ENCODE measurements around the gene TRMT2A.
"Not testable (repeated sequence)": the region's sequence is repeated elsewhere in the genome, so short reads cannot be mapped to it uniquely, and the experiment has no call there.

Gene TRMT2A

DNA sequence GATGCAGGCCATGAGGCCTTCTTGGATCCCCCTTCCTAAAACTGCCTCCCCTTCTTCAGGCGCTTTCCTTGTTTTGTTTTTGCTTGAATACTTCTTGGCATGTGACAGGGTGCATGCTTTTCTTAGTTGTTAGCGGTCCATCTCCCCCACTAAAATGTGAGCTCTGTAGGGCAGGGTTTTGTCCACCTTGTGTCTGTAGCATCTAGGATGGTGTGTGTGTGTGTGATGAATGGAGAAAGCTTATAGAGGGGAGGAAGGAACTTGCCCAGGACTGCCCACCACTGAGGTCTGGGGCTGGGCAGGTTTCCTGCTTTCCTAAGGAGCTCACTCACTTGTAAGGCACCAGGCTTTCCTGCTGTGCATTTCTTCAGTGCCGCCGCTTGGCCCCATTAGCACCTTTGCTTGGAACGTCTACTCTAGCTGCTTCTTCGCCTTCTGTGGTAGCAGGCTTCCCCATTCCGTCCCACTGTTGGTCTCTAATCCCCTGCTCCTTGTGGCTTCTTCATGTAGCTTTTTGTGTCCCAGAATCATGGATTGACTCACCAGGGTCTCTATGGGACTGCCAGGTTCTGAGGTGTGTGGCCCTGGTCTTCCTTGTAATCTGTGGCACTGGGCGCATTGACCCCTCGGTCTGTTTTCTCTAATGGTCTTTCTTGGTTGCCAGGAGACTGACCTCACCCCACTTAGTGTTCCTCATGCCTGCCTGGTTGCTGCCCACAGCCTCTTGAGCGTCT, 33.7 kb downstream of the TRMT2A start:
- no peak for FAIRE-seq

DNA sequence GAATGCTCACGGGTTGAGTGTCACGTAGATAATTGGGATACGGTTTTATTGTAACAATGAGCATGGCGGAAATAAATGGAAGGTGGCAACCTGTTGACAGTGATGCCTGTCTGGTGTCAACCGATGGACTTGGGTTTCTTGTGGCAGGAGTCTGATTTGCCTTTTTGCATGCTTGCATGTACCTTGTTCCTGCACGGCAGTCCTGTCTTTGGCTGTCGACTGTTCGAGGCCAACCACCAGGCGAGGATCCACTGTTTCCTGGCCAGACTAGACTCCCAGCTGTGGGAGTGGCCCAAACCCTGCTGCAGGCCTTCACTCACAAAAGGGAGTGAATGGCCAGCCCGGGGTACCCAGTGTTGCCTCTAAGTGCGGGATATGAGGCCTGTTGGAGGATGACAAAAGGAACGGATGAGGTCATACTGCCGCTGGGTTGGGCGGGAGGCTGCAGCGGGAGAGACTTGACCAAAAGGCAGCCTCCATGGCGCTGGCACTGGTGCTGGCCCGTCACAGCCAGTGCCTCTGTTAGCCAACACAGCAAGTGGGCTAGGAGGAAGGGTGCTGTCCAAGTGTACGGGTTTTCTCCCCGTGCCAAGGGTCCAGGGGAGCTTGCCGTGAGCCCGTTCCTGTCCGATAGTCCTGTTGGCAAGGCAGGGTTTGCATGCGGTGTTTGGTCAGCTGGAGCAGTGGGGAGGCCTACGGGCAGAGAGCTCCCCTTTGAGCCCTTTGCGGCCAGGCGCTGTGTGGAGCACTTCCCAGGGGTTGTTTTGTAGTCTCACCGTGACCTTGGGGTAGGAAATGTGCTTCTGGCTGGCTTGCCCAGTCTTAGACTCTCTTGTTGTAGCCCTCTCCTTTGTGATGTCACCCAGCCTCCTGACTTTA, 36.0 kb downstream of the TRMT2A start:
- FAIRE-seq, result no peak

DNA sequence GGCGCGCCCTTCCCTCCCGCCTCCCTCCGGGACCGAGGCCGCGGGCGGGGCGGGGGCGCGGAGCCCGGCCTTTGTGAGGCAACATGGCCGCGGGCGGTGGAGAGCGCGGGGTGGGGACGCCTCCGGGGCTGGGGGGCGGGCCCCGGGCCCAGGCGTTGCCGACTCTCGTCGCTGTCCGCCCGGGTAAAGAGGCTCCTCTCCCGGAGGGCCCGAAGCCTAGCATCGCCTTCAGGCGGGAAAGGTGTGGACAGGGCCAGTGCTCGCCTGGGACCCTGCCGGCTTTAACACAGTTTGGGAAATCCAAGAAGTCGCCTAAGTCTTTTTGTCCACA, 36.6 kb downstream of the TRMT2A start:
- no peak for FAIRE-seq

DNA sequence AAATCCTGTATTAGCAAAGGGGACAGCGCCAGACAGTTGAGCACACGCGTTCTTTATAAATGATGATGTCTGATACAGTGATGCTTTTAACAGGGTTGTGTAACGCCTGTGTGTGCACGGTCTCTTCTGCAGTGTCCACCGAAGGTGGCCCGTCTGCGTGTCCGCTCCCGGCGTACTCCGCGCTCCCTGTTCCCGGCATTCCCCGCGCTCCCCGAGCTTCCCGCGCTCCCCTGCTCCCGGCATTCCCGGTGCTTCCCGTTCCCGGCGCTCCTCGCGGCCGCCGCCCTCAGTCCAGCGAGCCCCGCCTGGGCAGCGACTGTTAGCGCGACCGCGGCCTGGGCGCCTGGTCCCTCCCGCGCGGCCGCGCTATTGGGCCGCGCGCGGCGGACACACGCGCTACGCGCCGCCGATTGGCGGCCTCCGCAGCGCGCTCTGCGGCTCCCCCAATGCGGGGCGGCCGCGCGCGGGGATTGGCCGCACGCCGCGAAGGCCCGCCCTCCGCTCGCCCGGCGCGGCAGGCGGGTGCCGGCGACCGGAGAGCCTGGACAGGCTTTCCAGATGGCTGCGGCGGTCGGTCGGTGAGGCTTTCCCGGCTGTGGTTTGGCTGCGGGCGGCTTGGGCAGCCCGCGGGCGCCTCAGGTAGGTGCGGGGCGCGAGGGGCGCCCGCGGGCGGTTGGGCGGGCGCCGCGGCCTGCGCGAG, 37.1 kb downstream of the TRMT2A start, which contains the start of gene DGCR8:
DGCR8 (plus strand) TSS at position 497 of the 700 bp plus-strand sequence. CDS start 5,723 bp downstream, outside the sequence.
- FAIRE-seq, result no peak

DNA sequence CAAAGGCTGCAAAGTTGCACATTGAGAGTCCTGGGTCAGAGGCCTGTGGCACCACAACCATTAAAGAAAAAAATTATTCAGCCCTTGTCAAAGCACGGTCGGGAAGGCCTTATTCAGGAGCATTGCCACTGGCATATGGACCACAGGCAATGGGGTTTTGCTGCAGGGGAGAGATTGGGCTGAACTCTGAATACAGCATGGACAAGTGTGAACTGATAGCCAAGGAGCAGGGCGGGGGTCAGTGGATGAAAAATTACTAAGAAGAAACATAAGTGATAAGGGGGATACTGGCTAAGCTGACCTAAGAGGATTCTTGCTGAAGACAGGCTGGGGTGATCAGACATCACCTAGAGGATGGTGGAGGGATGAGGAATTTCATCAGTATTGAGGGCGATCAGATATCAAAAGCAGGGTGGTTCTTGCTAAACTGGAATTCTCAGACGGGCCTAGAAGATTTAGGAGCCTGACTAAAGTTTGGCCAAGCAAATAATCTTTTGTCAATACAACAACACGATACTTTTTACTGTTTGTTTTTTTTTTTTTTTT, 40.3 kb downstream of the TRMT2A start:
- FAIRE-seq, result no peak

DNA sequence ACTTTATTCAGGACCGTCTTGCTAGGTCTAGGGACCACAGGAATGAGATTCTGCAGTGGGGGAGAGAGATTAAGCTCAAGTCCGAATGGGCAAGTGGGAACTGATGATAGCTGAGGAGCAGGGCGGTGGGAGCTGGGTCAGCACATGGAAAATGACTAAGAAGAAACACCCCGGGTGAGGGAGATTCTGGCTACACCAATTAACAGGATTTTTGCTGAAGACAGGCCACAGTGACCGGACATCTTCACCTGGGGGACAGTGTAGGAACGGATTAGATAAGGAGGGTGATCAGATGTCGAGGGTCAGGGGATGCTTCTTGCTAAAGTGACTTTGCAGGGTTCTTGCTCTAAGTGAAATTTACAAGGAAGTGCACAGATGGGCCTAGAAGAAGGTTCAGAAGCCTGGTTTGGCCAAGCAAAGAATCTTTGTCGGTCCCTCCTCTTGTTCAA, 45.5 kb downstream of the TRMT2A start:
- no peak for FAIRE-seq

DNA sequence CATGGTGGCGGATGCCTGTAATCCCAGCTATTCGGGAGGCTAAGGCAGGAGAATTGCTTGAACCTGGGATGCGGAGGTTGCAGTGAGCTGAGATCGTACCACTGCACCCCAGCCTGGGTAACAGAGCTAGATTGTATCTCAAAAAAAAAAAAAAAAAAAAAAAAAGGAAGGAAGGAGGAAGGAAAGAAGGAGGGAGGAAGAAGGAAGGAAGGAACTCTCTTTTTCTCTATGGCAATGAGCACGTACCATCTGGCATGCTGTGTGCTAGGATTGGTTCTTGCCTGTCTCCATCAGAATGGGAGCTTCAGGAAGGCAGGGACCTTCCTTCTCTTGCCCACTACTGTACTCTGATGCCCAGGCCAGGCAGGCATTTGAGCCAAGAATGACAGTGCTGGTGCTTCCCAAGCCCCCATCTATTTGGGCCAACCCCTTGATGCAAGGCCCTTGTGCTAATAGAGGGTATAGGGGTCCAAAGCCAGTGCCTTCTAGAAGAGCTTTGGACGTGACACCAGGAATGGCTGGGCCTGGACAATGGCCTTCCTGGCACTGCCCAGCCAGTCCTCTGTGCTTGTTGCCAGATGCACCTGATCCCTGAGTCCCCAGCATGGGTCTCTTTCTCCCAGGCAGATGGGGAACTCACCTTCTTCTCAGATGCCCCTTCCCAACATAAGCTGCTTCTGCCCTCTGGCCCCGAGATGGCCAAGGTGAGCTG, 47.5 kb downstream of the TRMT2A start:
- no peak for FAIRE-seq

DNA sequence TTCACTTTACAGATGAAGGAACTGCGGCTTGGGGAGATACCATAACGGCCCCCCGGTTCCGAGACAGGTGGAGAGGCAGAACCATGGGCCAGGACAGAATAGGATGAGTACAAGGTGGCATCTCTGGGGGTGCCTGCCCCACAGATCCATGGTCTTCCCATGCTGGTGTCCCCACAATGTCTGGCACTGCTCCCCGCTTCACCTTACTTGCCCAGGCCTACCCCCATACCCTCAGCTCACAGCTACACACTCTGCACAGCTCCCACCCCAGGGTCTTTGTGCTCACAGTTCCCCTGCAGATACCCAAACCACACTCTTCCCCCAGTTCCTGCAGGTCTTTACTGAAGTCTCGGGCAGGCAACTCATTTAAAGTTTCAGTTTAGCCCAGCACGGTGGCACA, 48.4 kb downstream of the TRMT2A start:
- FAIRE-seq, result no peak

DNA sequence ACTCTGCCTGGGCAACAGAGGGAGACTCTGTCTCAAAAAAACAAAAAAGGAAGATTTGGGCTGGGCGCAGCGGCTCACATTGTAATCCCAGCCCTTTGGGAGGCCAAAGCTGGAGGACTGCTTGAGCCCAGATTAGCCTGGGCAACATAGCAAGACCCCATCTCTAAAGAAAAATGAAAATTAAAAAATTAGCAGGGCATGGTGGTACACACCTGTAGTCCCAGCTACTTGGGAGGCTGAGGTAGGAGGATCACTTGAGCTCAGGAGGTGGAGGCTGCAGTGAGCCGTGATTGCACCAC, 49.7 kb downstream of the TRMT2A start:
- not testable (repeated sequence) for FAIRE-seq

DNA sequence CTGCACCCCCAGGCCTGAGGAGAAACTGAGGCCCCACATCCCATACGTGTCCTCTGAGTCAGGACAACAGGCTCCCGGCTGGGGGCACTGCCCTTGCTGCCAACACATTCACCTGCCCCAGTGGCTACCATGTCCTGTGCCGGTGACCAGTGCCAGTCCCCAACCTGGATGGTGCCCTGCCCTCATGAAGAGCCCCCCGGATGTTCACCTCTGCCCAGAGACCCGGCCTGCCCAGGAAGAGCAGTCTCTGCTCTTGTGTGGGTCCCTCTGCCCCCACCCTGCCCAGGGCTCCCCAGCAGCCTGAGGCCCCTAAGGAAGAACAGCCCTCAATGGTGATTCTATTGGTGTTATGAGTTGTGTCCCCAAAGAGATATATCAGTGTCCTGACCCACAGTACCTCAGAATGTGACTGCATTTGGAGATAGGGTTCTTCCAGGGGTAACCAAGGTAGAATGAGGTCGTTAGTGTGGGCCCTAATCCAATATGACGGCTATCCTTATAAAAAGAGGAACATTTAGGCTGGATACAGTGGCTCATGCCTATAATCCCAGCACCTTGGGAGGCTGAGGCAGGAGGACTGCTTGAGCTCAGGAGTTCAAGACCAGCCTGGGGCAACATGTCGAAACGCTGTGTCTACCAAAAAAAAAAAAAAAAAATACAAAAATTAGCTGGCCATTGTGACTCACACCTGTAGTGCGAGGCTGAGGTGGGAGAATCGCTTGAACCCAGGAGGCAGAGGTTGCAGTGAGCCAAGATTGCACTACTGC, 50.2 kb downstream of the TRMT2A start:
- FAIRE-seq, result no peak

DNA sequence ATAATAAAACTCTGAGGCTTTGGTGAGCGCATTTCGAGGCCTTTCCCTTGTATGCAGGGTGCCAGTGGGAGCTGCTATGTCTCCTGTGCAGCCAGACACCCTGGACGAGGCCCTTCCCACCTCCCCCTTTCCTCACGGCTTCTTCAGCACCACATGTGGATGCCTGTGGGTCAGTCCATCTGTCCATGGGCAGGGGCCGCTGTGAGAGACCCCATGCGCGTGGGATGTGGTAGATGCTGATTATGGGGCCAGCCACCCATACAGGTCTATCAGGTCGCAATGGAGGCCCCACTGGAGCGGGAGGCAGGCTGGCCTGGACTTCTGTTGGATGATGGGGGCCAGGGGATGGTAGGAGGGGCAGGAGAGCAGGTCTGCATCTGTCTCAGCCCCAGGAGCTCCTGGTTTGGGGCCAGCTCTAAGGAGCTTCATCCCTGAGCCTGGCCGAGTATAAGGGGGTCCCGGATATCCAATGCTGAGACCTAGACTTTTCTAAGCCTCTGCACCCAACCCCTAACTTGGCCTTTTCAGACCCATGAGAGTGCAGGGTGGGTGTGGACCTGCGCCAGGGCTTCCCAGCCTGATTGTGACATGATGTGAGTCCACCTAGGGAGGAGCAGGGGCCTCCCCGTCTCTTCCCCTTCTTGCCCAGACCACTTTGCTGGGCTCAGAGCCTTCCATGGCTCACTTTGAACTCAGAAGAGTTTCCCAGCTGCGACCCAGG, 51.0 kb downstream of the TRMT2A start:
- no peak for FAIRE-seq

DNA sequence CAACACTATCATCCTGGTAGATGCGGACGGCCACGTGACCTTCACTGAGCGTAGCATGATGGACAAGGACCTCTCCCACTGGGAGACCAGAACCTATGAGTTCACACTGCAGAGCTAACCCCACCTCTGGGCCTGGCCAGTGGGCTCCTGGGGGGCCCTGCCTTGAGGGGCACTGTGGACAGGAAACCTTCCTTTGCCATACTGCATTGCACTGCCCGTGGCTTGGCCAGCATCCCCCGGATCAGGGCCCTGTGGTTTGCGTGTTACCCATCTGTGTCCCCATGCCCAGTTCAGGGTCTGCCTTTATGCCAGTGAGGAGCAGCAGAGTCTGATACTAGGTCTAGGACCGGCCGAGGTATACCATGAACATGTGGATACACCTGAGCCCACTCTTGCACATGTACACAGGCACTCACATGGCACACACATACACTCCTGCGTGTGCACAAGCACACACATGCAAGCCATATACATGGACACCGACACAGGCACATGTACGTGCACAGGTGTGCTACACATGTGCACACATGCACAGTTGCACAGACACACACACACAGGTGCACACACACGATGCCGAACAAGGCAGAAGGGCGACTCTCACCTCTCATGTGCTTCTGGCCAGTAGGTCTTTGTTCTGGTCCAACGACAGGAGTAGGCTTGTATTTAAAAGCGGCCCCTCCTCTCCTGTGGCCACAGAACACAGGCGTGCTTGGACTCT, 52.3 kb downstream of the TRMT2A start:
- FAIRE-seq, result no peak

DNA sequence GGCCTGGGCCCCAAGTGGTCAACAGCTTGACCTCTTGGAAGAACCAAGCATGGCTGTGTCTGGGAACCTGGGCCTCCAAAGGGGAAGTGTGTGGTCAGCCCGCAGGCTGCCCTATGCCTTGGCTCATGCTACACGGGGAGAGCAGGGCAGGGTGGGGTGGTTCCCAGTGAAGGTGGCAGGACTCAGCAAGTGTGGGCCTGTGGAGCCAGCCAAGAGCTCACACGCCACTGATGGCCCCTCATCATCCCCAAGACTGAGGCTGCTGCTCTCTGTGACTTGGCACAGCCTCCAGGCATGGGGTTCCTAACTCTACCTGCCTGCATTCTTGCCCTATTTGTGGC, 52.9 kb downstream of the TRMT2A start:
- no peak for FAIRE-seq

DNA sequence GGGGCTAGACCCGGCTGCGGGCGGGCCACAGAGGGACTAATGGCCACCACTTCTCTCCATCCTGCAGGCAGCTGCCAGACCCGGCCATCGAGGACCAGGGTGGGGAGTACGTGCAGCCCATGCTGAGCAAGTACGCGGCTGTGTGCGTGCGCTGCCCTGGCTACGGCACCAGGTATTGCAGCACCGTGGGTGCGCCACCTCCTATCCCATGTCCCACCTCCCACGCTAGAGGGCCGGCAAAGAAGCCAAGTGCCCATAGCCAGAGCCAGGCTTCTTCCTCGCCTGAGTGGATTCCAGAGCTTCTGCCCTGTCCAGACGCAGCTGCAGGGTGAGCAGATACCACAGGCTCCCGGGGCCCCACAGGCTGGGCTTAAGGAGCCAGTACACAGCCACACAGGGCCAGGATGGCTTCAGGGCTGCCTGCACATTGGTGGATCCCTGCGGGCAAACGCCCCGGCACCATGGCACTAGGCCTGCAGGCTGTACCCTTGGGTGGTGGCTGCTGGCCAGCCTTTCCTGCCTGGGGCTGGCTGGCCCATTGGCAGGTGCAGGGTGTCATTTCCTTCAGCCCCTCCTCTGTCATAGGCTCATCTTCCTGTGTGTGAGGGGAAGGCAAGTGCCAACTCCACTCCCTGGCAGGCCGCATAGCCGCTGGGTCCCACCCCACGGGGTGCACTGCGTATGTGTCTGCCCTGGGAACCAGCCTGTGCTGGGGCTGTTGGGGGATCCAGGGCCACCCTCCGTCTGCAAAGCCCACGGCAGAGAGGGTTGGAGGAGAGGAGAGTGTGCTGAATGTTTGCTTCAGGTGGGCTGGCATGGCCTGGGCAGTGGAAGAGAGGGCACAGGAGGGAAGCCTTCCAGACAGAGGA, 53.5 kb downstream of the TRMT2A start:
- no peak for FAIRE-seq

DNA sequence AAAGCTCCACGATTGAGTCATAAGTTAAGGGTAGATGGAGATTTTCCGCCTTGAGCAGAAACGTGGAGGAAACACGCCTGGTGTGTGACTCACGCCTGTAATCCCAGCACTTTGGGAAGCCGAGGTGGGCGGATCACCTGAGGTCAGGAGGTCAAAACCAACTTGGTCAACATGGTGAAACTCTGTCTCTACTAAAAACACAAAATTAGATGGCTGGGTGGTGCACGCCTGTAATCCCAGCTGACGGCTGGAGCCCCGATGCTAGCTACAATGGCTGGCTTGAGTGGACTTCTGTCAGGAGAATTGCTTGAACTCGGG, 54.3 kb downstream of the TRMT2A start:
- no peak for FAIRE-seq

DNA sequence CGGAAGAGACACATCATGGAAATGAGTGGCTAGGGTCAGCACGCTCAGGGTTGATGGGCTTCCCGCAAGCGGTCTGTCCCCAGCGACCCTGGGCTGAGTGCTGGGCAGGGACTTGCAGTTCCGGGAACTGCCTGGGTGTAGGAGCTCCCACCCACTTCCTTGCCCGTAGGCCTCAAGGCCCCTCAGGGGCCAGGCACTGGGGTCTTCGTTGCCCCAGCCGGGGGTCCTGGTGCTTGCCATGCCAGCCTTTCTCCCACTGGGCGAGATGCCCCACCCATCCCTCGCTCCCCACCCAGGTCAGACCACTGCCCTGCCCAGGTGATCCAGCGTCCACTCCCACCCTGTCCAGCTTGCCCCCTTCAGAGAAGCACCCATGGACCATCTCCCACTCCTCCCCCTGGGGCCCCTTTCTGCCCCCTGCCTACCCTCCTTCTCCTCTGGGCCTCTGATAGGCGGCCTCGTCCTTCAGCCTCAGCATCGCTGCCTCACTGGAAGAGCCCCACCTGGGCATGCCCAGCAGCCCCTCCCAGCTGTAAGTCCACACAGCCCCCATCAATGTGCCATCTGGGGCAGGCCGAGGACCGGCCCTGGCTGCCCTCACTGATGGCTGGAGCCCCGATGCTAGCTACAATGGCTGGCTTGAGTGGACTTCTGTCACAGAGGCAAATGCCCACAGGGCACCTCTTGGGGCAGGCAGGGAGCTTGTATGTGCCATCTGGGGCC, 54.8 kb downstream of the TRMT2A start:
- FAIRE-seq, result no peak

Measured in TTC549 (cell line).